Placental epithelial cell (primary cell): ENCODE data around the gene SEPTIN11. TPM values are rescaled to one million over a fixed set of nuclear protein-coding genes. Genes with fewer than 3 reads are reported as not detected.

Source experiments
- total RNA-seq: library from RNA; depleted of rRNA; stranded (reverse); fragments of >200 nt; gene quantifications from 2 replicates; pipeline ENCODE4 v1.2.3, GENCODE V29; 2012

The SEPTIN11 gene
- 302 and 394 TPM in 2 replicates for total RNA-seq

DNA sequence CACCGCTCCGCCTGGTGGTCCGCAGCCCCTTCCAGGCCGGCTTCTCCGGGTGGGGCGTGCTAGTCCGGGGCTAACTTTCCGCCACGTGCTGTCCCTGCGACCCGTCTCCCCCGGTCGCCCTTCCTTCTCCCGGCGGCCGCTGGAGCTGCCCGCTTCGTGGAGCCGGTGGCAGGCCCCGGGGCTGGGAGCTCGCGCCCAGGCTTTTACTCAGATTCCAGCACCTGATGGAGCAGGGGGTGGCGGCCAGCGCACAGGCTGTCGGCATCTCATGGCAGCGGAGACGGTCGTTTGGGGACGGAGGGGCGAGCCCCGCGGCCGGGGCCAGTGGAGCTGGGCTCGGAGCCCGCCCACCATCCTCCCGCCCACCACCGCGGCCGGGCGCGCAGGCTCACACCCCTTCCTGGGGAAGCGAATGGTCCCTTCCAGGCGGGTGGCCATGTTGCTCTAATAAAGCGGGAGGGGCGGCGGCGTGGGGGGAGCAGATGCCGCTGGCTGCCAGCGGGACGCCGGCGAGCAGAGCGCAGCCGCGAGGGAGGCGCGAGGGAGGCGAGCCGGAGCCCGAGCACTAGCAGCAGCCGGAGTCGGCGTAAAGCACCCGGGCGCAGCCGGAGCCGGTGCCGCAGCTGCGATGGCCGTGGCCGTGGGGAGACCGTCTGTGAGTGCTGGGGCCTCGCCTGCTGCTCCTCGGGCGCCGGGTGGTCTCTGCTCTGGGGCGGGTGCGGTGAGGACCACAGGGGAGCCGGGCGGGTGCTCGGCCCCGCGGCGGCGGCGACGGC is at the start of gene SEPTIN11:
Gene SEPTIN11, plus strand, starts transcription at position 477 of the 776 bp plus-strand sequence. Its CDS starts 152 bp downstream, at position 629.

Other genes starting within 250 kb of the SEPTIN11 start
- 2.4 and 11.4 TPM in 2 replicates for gene SOWAHB, start 51.6 kb upstream of the SEPTIN11 start, total RNA-seq
- gene CCNI, start 126.2 kb downstream of the SEPTIN11 start, total RNA-seq = 183 and 190 TPM in 2 replicates
- 50.3 and 118 TPM in 2 replicates for gene CCNG2, start 207.5 kb downstream of the SEPTIN11 start, total RNA-seq